Transverse colon (tissue), 3 donors: ENCODE measurements around the gene FAM216B.

ENCODE experiments used
- EP300 ChIP-seq: sonication (generic); formaldehyde crosslinking; IDR thresholded peaks from one replicate; pipeline ENCODE4 v1.6.1; 2017; ENCODE audit warnings: antibody characterized with exemption, low read depth
- POLR2A ChIP-seq: fragments of 450-650 bp; IDR thresholded peaks from one replicate; pipeline ENCODE4 v1.6.1; 2016; ENCODE audit warnings: antibody characterized with exemption, mild to moderate bottlenecking, moderate library complexity
- TF ChIP-seq, protein P1 (sequence below), 5 experiments: fragments of 200-600 bp in 3 of 5; fragments of 450-650 bp in 2 of 5; sonication (generic) in 3 of 5; IDR thresholded peaks; 1 replicate in 2 of 5; 2 replicates in 3 of 5; pipeline ENCODE4 v1.5.1; 2016 to 2017; ENCODE audit warnings: antibody characterized with exemption in 5 of 5, inconsistent platforms in 3 of 5, mild to moderate bottlenecking in 2 of 5, moderate library complexity in 1 of 5

DNA sequence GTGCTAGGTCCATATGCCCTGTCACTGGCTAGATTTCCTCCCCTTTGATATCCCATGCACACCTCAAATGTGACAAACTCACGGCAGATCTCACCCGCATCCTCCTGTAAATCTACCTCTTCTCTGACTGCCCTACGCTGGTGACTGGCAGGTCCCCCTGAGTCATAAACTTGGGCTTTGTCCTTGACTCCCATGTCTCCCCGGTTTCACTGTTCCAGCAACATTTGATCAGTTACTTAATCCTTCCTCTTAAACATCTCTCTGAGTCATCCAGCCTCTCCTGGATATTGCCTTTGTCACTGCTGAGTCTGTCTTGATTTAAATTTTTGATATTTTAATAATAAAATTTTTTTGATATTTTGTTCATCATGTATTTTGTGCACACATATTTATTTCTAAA is 26.5 kb downstream of the FAM216B start:
- TF ChIP-seq, protein P1, sequence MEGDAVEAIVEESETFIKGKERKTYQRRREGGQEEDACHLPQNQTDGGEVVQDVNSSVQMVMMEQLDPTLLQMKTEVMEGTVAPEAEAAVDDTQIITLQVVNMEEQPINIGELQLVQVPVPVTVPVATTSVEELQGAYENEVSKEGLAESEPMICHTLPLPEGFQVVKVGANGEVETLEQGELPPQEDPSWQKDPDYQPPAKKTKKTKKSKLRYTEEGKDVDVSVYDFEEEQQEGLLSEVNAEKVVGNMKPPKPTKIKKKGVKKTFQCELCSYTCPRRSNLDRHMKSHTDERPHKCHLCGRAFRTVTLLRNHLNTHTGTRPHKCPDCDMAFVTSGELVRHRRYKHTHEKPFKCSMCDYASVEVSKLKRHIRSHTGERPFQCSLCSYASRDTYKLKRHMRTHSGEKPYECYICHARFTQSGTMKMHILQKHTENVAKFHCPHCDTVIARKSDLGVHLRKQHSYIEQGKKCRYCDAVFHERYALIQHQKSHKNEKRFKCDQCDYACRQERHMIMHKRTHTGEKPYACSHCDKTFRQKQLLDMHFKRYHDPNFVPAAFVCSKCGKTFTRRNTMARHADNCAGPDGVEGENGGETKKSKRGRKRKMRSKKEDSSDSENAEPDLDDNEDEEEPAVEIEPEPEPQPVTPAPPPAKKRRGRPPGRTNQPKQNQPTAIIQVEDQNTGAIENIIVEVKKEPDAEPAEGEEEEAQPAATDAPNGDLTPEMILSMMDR (IDR thresholded peaks at IDR 0.05) = no peak
- no peak for TF ChIP-seq POLR2A
- no peak for TF ChIP-seq EP300
